Measurements from ENCODE around the gene HDAC10. TPM values are rescaled to one million over a fixed set of nuclear protein-coding genes. Genes with fewer than 3 reads are reported as not detected.

HDAC10 gene
- 10 to 100 TPM; 10.2 to 19.5 (median 17.4) TPM for total RNA-seq

GRCh38 chr22:50250555-50251476 is at the start of gene HDAC10:
Gene HDAC10 (minus strand): TSS chr22:50251265. CDS start chr22:50251032, 233 bp downstream.
- peak within 1 kb of the TSS; percentile 72 to 83 (median 78) for H3K27ac ChIP-seq (replicated peaks in 1 of 4)
- 0% methylated on average over 3 of the region's 81 CpGs for WGBS
- no peak for DNase-seq (ENCODE audit: extremely low spot score)
- H3K27me3 ChIP-seq = no peaks in the 10 kb centered on the region
- H3K9me3 ChIP-seq = no peaks in the 10 kb centered on the region
- H3K4me3 ChIP-seq = peak within 1 kb of the TSS; percentile 68 to 82 (median 76)
- peaks cover 28 to 63% (median 49%) of the 10 kb centered on the region in 4 donors for H3K4me1 ChIP-seq
- H3K36me3 ChIP-seq = peaks cover 0 to 29% (median 14%) of the 10 kb centered on the region in 4 donors
- intact Hi-C loops (cut with DNase I) = no loop called here
- TF ChIP-seq POLR2AphosphoS5 (IDR thresholded peaks at IDR 0.05) (peak in 1 of 2 donors; percentile 59), POLR2A (IDR thresholded peaks at IDR 0.05; ENCODE audit: low read depth) (no peak), CTCF (IDR thresholded peaks at IDR 0.05) (no peak)

- 70% methylated on average over 2 of the region's 14 CpGs for WGBS
- intact Hi-C loops (cut with DNase I) = no loop called here
- no peaks in the 10 kb centered on the region for H3K36me3 ChIP-seq
- H3K27ac ChIP-seq (replicated peaks in 1 of 4) = peak overlapping the region; percentile 87 to 93 (median 91)
- H3K4me3 ChIP-seq = peak overlapping the region; percentile 37 to 55 (median 42)
- peaks cover 93 to 100% (median 100%) of the 10 kb centered on the region in 4 donors for H3K4me1 ChIP-seq
- DNase-seq (ENCODE audit: extremely low spot score) = no peak
- no peaks in the 10 kb centered on the region for H3K27me3 ChIP-seq
- no peaks in the 10 kb centered on the region for H3K9me3 ChIP-seq
- TF ChIP-seq POLR2AphosphoS5 (IDR thresholded peaks at IDR 0.05) (no peak), CTCF (IDR thresholded peaks at IDR 0.05) (no peak), EP300 (IDR thresholded peaks at IDR 0.05) (no peak), POLR2A (IDR thresholded peaks at IDR 0.05; ENCODE audit: low read depth) (no peak)
Measured at GRCh38 chr22:50300620-50301257, 49.7 kb upstream of the HDAC10 start.

GRCh38 chr22:50299785-50300619 is 48.9 kb upstream of the HDAC10 start:
- peaks cover 86 to 100% (median 100%) of the 10 kb centered on the region in 4 donors for H3K4me1 ChIP-seq
- H3K4me3 ChIP-seq = peak overlapping the region; percentile 37 to 55 (median 42)
- no peak for TF ChIP-seq POLR2A (IDR thresholded peaks at IDR 0.05; ENCODE audit: low read depth)
- TF ChIP-seq POLR2AphosphoS5 (IDR thresholded peaks at IDR 0.05) = no peak
- no peak for TF ChIP-seq CTCF (IDR thresholded peaks at IDR 0.05)
- no peak for TF ChIP-seq EP300 (IDR thresholded peaks at IDR 0.05)
- H3K36me3 ChIP-seq = no peaks in the 10 kb centered on the region
- H3K27me3 ChIP-seq = no peaks in the 10 kb centered on the region
- H3K27ac ChIP-seq (replicated peaks in 1 of 4) = peak overlapping the region; percentile 61 to 93 (median 75)
- no peaks in the 10 kb centered on the region for H3K9me3 ChIP-seq
- intact Hi-C loops (cut with DNase I) = no loop called here
- WGBS = no CpG with 5 or more reads among the region's 93 CpGs
- DNase-seq (ENCODE audit: extremely low spot score) = no peak

GRCh38 chr22:50298937-50299784 is 48.1 kb upstream of the HDAC10 start:
- Histone ChIP-seq H3K27me3 (no peaks in the 10 kb centered on the region), H3K27ac (replicated peaks in 1 of 4) (peak overlapping the region; percentile 61 to 93 (median 75)), H3K4me1 (peaks cover 85 to 100% (median 100%) of the 10 kb centered on the region in 4 donors), H3K36me3 (peaks cover 0 to 4% (median 0%) of the 10 kb centered on the region in 4 donors), H3K9me3 (no peaks in the 10 kb centered on the region), H3K4me3 (peak overlapping the region; percentile 37 to 55 (median 42))
- intact Hi-C loops (cut with DNase I) = no loop called here
- 48% methylated on average over 34 of the region's 59 CpGs for WGBS
- TF ChIP-seq CTCF (IDR thresholded peaks at IDR 0.05) (no peak), EP300 (IDR thresholded peaks at IDR 0.05) (no peak), POLR2A (IDR thresholded peaks at IDR 0.05; ENCODE audit: low read depth) (no peak), POLR2AphosphoS5 (IDR thresholded peaks at IDR 0.05) (no peak)
- DNase-seq (ENCODE audit: extremely low spot score) = no peak
